IPS-NIHi7 (cell line): ENCODE measurements around the gene TNS3.

Experiments
- DNase-seq: peaks from one replicate; pipeline ENCODE4 v3.0.0; 2012; ENCODE audit warnings: mixed read lengths; ENCODE audit errors: extremely low spot score

TNS3 gene

DNA sequence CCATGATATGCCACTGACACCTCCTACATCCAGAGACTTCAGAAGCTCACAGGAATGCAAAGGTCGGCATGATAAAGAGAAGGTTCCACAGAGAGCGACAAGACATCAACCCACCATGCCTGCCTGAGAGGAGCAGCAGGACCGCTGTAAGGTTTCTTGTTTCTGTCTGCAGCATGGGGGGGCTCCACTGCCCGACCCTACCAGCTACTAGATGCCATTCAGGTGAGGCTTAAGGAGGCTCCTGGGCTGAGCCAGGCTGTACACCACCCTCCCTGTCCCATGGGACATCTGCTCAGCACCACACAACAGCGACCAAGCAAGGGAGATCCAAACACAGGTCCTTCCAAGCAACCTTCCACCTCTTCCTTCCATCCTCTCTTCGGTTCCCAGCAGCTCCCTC, 234.6 kb downstream of the TNS3 start:
- no peak for DNase-seq

DNA sequence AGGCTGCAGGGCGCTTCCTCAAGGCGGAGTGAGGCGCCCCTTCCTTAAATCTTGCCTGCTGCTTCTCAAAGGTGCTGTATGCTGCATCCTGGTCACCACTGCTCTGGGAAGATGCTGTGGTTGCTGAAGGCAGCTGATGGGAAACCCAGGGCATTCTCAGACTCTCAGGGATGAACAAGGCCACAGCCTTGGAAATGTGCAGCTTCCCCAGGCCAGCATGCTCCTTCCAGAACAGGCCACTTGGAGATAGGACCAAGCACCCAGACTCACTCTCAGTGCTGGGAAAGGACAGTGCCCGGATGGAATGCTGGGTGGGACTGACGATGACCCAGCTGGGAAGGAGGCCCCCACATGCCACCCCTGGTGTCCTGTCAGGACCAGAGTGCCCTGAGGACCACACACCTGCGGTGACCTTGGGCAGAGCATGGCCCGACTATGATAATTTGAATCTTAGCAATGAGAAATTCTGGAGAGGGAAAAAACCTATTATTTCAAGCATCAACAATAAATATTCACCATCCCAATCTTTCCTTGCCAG, 235.5 kb downstream of the TNS3 start:
- no peak for DNase-seq

DNA sequence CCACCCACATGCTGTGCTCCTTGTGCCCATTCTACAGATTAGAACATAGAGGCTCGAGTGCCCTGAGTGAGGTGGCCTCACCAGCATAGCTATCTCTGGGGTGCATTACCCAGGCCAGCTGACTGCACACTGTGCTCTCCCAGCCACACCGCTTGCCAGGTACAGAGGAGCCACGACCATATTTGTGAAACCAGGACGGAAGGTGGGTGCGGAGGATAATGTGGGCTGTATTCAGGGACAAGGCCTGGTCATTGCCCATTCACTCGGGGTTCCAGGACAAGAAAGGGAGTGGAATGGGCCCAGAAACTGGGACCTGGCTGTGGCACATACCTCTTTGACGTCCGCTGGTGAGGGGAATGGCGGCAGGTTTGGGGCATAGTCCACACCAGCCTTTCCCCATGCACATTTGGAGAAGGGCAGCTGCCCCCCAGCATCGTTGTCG, 236.0 kb downstream of the TNS3 start:
- no peak for DNase-seq

DNA sequence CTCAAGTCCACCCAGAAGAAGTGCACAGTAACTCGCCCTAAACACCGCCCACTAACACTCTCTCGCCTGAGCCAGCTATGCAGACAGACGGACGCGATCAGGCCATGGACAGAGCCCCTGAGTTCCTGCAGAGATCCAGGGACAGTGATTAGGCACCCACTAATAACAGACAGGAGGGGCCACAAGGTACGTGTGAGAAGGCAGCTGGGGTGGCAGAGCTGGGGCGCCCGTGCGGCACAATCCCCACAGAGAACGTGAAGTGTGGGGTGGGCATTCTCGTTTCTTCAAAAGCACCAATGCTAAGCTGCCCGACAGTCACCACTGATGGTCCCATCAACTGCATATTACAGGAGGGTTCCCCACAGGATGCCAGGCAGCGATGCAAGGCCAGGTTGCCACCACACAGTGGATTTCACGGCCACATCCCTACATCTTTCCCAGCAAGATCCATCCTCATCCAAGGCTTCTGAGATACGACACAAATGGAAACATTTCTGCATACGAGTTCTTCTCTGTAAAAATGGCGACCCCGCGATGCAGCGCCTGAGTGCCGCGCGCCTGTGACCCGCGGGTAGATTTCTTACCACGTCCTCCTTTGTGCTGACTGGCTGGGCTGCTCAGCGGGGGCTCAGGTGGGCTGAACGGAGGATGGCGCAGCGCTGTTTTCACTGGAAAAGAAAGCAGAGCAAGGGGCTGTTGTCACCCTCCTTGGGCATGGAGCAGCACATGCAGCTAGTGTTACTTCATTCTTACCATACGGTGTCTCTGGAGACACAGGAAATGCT, 237.5 kb downstream of the TNS3 start:
- DNase-seq = no peak

GRCh38 chr7:47343061-47343455, 238.9 kb downstream of the TNS3 start:
- DNase-seq = no peak

DNA sequence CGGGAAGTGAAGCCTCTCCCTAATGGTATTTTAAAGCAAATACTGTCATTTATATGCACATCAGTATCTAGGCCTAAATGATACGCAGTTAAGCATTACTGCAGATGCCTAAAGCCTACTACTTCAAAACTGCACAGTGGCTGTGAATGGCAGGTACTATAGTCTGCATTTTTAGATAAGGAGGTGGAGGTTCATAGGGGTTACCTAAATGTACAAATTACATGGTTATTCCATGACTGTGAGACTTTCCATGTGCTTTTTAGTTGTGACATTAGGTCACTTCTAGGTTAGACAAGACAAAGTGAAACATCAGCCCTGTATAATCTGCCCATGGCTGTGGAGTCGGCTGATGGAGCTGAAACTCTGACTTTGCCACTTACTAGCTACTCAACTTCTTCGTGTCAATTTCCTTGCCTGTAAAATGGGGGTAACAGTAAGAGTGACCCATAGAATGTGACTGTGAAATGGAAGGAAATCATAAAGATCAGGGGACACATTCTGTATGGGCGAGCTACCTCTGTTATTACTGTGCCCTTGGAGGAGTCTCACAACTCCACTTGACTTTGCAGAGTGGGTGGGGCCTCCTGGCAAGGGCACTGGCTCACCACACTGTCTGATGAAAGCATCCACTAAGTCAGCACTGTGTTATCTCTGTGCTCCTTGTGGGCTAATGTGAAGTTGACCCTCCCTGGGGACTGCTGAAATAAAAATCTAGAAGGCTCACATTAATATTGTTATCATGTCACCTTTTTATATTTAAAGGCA, 239.4 kb downstream of the TNS3 start:
- DNase-seq = no peak

- no peak for DNase-seq
These were observed 241.4 kb downstream of the TNS3 start for GRCh38 chr7:47340517-47340916.

GRCh38 chr7:47338026-47338425, 243.9 kb downstream of the TNS3 start:
- DNase-seq = no peak

DNA sequence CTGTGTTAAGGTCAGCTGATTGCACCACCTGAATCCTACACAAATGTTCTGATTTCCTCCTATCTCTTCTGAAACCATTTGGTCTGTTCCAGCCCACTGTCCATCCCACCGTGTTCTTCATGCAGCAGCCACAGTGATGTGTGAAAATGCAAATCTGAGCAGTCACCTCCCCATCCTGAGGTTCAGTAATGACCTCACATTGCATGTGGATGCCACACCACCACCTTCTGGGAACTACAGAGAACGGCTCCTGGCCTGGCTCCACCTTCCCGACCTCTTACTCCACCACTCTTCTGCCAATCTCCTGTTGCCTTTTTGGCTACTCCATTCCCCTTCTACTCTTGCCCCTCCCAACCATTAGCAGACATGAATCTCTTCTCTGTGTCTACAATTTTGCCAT, 244.4 kb downstream of the TNS3 start:
- peak; percentile 71 for DNase-seq

- DNase-seq = no peak
These were observed 245.2 kb downstream of the TNS3 start for GRCh38 chr7:47336472-47337425.

DNA sequence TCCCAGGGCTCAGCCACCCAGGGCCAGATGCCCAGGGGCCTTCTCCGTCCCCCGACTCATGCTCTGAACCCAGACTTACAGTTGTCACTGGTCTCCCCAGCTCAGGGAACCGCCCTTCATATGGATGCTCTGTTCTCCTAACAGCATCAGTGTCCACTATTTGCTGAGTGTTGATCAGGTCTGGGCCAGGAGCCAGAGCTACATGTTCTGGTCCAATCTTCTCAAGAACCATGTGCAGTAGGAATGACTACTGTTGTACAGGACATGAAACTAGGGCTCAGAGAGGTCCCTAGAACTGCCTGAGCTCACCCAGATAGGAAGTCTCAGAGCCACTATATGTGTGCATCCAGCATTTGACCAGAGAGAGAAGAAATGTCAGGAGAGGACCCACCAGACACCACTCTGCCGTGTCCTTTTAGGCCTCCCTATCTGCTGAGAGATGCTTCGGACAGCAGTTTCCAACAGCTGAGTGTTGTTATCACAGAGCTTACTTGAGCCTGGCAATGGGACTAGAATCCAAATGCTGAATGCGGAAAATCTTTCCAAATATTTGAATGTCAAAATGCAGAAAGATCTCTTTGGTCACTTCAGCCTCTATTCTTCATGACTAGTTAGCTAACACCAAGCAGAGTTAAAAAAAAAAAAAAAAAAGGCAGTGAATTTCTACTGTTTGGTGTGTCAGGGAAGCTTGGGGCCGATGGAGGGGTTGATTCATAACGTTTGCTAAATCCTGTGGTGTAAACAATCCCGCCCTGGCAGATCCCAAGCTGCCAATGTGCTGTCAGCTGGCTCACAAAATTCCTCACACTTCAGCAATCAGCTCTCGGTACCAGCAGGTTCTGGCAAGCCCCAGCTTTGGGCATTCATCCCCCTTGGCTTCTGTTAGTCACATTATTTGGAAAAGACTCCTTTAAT, 246.1 kb downstream of the TNS3 start:
- no peak for DNase-seq

- DNase-seq = no peak
These were observed 246.8 kb downstream of the TNS3 start for GRCh38 chr7:47335071-47335470.

GRCh38 chr7:47333959-47334358, 248.0 kb downstream of the TNS3 start:
- no peak for DNase-seq

DNA sequence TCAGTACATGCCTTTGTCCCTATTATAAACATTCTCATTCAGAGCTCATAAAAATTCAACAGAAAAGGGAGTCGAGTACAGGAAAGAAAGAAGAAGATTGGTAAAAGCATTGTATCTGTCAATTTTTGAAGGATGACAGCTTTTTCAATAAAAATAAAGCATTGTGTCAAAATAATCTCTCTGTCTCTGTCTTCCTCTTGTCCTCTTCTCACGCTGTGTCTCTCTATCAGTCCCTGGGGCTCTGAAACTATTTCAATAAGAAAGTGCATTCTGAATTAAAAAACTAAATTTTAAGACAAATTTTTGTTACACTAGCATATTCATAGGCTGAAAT, 248.4 kb downstream of the TNS3 start:
- no peak for DNase-seq

DNA sequence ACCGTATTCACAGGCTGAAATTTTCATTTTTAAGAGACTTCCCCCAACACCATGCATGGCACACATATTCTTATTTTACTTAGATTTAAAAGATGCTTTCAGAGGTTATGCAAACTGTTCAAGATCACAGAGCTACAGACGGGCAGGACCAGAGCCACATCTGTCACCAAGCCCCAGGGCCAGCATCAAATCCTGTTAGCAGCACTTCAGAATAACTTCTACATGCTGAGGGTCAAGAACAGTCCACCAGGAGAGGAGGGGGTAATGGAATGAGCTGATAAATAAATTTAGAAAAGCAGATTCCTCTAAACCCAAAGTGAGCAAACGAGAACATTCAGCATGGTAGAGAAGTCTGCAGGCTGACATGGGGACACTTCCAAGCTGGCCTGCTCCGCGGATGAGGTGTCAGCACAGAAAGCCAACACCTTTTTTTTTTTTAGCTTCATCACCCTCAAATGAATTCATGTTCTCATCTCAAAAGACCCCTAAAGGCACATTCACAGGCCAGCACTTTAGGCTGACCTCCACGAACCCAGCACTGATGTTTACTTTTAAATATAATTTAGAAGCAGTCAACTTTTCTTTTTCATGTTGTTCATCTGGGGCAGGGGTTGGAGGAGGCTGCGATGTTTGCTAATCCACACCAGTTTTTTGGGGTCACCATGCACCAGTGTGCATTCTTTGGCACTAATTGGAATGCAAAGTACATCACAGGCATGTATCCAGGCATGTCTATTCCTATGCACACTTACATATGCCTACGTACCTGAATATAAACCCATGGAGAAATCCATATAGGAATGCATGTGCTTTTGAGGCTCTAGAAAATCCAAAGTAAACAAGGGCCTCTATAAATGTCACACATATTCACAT, 249.0 kb downstream of the TNS3 start:
- no peak for DNase-seq

GRCh38 chr7:47332213-47332612, 249.7 kb downstream of the TNS3 start:
- peak; percentile 47 for DNase-seq

- no peak for DNase-seq
These were observed 250.7 kb downstream of the TNS3 start for GRCh38 chr7:47331179-47331565.

- DNase-seq = no peak
These were observed 251.2 kb downstream of the TNS3 start for GRCh38 chr7:47330561-47331178.

DNA sequence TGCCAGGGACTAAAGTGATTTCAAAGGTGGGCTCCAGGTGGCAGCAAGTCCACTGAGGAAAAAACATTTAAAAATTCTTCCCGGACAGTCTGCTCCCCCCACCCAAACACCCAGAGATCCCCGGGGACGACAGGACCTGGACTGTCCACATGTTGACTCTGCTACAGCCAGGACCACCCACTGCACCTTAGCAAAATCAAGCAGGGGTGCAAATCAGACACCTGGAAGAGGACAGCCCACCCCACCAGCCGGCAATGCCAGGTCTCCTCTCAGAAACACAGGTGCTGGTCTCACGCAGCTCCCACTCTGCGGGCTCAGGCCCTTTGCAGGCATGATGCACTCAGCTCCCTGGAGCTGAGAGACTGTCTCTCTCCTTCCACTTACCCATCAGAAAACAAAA, 251.9 kb downstream of the TNS3 start:
- no peak for DNase-seq
